ENCODE data around the gene STX18. TPM values are rescaled to one million over a fixed set of nuclear protein-coding genes. Genes with fewer than 3 reads are reported as not detected.
A peak's percentile ranks its signal among the peaks of the same experiment; 100 is the strongest.

The STX18 gene
- total and polyA plus RNA-seq, 11 donors: 10.1 to 26.1 (median 18.0) TPM

GRCh38 chr4:4407299-4408131, 134.3 kb downstream of the STX18 start:
- DNase-seq (peak in 1 of 5 donors; percentile 32), ATAC-seq (no peak)
- no peaks in the 10 kb centered on the region for H3K4me1 ChIP-seq
- TF ChIP-seq POLR2A (IDR thresholded peaks at IDR 0.05) (no peak), CTCF (IDR thresholded peaks at IDR 0.05) (no peak)
- H3K27me3 ChIP-seq: peaks cover 0 to 32% (median 0%) of the 10 kb centered on the region in 9 donors
- no peak overlapping the region for H3K27ac ChIP-seq
- WGBS, 4 donors: 74 to 85% (median 76%) methylated on average over 16 to 19 of the region's 19 CpGs
- no peak overlapping the region for H3K4me3 ChIP-seq
- H3K36me3 ChIP-seq: no peaks in the 10 kb centered on the region
- H3K9me3 ChIP-seq: no peaks in the 10 kb centered on the region
- intact Hi-C loops (cut with DNase I): no loop called here

- H3K27ac ChIP-seq: no peak overlapping the region
- TF ChIP-seq CTCF (IDR thresholded peaks at IDR 0.05): no peak
- no peak for TF ChIP-seq POLR2A (IDR thresholded peaks at IDR 0.05)
- intact Hi-C loops (cut with DNase I): no loop called here
- DNase-seq (peak in 1 of 5 donors; percentile 36), ATAC-seq (peak in 3 of 4 donors; percentile 21 to 41 (median 23))
- H3K4me1 ChIP-seq: no peaks in the 10 kb centered on the region
- WGBS, 4 donors: 73 to 78% (median 75%) methylated on average over 22 to 28 of the region's 28 CpGs
- no peak overlapping the region for H3K4me3 ChIP-seq
- no peaks in the 10 kb centered on the region for H3K36me3 ChIP-seq
- H3K9me3 ChIP-seq: no peaks in the 10 kb centered on the region
- H3K27me3 ChIP-seq: peaks cover 0 to 32% (median 0%) of the 10 kb centered on the region in 9 donors
These were observed 135.2 kb downstream of the STX18 start for GRCh38 chr4:4406455-4407298.

- peaks cover 0 to 1% (median 0%) of the 10 kb centered on the region in 12 donors for H3K9me3 ChIP-seq
- no peaks in the 10 kb centered on the region for H3K4me1 ChIP-seq
- 80 to 90% (median 87%) methylated on average over 14 to 15 of the region's 15 CpGs for WGBS, 4 donors
- intact Hi-C loops (cut with DNase I): no loop called here
- no peaks in the 10 kb centered on the region for H3K36me3 ChIP-seq
- peaks cover 0 to 37% (median 3%) of the 10 kb centered on the region in 9 donors for H3K27me3 ChIP-seq
- ATAC-seq: no peak
- no peak for TF ChIP-seq POLR2A (IDR thresholded peaks at IDR 0.05)
- TF ChIP-seq CTCF (IDR thresholded peaks at IDR 0.05): no peak
- no peak for DNase-seq
- H3K27ac ChIP-seq: no peak overlapping the region
- no peak overlapping the region for H3K4me3 ChIP-seq
These were observed 136.4 kb downstream of the STX18 start for GRCh38 chr4:4405358-4405962.
